ENCODE measurements around the gene GUCA1A.

GRCh38 chr6:42138190-42138589 is 35.0 kb upstream of the GUCA1A start:
- TF ChIP-seq POLR2A (IDR thresholded peaks at IDR 0.05) = no peak
- no peak for TF ChIP-seq CTCF (IDR thresholded peaks at IDR 0.05)

Data from transverse colon (tissue), 3 donors.